GM18907 (cell line): ENCODE data around the gene CIB1.

ENCODE experiments used
- ATAC-seq: cut with Tn5 transposase; IDR thresholded peaks from one replicate; pipeline ENCODE4 v1.9.1; 2021; ENCODE audit warnings: mild to moderate bottlenecking, moderate library complexity; ENCODE audit not compliant: unreplicated experiment

CIB1 gene

DNA sequence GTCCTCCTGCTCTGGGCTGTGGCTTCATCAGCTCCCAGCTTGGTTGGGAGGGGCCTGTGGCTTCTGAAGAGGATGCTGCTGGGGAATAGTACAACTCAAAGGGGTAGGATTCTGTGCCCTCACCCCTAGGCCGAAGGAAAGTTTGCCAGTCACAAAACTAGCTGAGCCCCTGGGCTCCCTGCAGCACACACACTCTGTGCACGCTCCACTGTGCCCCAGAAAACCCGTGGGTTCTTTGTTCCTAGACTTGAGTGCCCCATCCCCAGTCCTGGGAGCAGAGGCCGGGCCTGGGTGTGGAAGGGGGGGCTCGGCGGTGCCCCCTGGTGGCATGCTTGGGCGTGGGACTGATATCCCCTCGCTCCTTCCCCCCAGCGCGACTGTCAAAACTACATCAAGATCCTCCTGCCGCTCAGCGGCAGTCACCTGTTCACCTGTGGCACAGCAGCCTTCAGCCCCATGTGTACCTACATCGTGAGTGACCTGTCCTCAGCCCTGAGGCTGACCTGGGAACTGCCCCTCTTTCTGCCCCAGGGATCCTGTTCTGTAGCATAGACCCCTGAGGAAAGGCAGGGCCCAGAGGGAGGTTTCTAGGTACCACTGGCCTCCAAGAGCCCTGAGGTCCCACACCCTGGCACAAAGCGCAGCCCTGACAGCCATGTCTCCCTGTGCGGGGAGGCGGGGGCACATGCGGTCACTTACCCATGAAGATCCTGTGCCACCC, 14.2 kb downstream of the CIB1 start:
- ATAC-seq: no peak

DNA sequence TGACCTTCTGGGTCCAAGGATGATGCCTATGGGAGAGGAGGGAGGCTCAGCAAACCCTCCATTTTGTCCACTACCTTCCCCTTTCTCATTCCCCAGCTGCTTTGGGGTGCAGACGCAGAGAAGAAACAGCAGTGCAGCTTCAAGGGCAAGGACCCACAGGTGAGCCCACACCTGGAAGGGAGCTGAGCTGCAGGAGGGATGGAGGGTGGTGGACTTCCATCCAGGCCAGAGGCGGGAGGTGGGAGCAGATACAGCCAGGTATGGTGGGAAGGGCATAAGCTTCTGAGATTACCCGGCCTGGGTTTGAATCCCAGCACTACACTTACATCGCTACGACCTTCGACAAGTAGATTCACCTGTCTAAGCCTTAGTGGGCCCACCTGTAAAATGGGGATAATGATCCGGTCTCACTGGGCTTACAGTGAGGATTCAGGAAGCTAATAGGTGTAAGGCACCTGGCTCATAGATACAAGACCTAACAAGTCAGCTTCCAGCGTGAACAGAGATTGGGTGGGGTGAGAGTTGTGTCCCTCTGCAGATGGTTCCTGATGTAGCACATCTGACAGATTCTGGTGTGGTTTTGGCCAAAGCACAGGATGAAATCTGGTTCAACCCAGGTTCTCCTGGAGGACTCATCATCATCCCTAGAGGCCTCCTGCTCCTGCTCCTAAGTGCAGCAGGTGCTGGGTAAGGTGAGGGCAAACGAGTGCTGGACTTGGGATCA, 15.9 kb downstream of the CIB1 start:
- ATAC-seq: no peak

DNA sequence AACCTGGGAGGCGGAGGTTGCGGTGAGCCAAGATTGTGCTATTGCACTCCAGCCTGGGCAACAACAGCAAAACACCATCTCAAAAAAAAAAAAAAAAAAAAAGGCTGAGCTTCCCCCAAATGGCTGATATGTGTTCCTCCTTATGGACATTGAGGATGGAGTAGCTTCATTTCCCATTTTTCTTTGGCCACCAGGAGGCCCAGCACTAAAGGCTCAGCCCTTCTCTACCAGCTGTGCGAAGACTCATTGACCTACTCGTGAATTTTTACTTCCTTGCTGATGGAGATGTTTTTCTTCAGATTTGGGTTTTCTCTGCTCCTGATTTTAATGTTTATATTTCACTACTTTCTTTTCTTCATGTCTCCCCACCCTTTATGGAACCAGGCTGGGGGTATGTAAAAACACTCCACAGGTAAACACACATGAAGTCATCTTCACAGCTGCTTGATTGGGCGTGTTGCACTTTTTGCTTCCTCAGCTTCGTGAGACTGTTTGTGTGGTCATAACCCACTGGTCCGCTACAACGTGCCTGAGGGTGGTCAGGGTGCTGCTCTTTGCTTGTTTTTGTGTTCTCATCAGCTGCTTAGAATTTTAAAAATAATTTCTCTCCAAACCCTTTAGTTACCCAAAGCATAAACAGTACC, 19.1 kb downstream of the CIB1 start:
- ATAC-seq: no peak

DNA sequence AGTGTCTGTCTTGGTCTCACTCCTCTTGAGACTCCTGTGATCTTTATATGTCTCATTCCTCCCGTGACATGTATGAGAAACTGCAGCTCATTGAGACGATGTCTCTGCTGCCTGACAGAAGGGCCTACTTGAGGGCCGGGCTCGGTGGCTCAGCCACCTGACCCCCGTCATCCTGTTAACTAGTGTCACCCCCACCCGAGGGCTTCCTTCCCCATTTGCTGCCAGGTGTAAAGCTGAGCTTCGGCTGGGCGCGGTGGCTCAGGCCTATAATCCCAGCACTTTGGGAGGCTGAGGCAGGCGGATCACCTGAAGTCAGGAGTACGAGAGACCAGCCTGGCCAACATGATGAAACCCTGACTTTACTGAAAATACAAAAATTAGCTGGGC, 19.9 kb downstream of the CIB1 start:
- ATAC-seq: no peak

DNA sequence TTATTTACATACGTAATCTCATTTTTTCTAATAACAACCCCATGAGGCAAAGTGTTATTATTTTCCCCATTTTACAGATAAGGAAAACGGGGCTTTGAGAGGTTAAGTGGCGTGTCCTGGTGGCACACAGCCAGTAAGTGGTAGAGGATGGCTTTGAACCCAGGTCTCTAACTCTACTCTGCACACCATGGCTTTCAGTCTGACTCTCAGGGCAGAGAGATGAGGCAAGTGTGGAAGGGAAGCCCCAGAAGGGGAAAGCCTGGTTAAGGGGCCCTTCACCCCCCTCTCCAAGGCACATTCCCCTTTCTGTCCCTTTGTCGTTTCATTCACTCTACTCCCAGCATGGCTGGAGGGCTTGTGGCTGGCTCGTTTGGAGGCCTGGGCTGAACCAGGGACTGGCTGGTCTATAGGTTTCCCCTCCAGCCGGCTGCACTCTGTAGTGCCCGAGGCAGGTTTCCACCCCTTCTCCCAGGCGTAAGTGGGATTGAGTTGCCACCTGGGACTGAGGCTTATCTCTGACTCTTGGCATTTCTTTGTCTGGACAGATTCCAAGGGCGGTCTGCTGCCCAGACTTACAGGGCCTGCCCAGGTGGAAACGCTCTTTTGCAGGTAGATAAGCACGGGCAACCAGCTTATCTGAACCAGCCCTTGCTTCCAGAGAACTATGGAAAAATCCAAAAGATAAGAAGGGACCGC, 20.5 kb downstream of the CIB1 start:
- ATAC-seq: no peak

DNA sequence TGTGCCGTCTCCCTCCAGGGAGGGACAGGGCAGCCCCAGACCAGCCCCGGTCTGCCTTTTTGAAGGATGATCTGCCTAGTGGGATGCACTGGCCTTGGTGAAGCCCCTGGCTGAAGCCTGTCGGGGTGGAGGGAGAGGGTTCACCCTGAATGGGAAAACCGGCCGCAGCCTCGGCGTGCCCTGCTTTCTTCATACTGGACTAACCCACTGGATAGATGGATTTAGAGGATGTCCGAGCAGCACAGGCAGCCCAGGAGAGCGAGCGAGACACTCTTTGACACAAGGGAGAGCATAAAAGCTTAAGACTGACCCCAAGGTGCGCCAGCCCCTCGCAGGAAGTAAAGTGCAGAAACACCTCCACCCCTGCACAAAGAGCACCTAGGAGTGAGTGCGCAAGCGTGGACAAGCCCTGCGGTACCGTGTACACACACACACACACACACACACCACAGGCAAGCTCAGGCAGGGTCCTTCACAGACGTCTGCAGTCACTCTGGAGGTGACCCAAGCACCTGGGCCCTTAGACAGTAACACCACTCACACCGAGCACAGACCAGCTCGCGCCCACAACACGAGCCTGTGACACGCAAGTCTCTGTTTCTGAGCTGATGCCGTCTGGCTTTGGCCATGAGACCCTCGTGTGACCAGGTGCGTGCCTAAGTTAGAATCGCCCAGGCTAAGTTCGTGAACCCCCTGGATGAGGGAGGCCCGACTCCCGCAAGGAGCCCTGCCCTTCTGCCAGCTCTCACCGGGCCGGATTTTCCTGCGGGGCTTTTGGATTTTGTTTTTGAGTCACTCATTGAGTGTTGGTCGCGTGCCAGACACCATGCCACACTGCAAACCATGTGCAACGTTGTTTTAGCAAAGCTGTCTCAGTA, 21.3 kb downstream of the CIB1 start:
- no peak for ATAC-seq

DNA sequence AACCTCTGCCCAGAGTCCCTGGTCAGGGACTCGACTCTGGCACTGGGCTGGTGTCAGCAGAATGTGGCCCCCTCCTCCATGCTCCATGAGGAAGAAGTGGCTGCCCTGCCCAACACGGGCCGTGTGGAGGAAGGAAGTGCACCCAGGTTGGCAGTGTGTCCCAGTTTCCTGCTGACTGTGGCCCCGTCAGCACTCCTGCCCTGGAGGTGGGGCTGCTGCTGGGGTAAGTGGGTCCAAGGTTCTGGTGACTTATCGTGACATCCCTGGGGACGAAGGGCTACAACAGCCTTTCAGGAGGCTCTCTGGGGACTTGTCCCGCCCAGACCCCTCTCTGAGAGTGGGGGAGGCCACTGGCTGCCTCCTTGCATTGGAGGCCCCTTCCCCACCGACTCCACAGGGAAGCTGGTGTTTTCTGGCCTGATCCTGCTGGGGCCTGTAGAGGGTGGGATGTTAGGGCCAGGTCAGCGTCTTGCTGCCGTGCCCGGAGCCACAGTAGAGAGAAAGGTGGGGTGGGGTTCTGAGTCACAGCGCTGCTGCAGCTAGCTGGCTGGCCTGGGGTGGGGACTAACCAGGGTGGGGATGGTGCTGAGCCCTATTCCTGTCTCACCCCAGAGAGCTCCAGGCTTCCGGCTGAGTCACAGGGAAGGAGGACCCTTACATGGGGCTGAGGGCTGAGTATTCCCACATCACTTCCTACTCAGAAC, 22.1 kb downstream of the CIB1 start:
- ATAC-seq: no peak

DNA sequence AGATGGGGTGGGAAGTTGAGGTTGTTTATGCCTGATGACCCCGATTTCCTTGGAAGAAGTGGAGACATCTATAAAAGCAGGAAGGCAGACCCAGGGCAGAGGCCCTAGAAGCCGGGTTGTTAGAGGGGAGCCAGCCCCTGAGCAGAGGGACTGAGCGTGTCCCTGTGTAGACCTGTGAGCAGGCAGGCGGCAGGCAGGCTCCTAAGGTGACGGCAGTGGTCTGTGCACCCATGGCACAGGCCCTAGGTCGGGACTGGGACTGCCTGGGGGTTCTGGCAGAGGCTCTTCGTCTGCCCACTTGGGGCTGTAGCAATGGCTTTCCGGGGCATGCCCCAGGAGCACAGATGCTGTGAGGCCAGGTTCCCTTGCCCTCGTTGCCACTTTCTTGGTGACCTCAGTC, 22.7 kb downstream of the CIB1 start:
- no peak for ATAC-seq

DNA sequence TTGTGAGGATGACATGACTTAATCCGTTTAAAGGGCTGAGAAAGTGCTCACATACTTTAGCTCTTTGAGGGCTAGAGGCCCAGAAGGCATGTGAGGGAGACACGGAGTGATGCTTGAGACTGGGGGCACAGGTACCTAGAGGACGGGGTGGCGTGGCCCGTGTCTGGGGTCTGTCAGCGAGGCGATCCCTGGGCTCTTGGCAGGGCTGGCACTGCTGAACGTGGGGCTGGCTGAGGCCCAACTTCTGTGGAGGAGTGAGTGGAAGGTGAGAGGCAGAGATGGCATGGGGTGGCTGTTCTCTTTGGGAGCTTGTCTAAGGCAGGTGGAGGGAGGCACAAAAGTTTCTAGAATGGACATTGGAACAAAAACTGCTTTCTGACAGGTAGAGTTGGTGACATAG, 23.1 kb downstream of the CIB1 start:
- no peak for ATAC-seq

DNA sequence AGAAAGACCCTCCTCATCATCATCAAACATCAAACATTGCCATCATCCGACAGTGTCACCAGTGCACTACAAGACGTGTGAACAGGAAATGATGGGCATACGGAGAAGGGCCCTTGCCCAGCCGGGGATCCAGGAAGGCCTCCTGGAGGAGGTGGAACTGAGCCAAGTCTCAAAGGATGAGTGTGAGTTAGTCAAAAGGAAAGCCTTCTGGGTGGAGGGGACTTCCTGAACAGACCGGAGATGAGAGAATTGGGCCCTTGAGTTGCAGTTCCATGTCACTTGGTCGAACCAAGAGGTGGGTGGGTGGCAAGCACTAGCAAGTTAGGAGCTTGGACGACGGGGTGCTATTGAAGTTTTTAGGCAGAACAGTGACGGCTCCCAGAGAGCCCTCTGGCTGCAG, 24.1 kb downstream of the CIB1 start:
- no peak for ATAC-seq

DNA sequence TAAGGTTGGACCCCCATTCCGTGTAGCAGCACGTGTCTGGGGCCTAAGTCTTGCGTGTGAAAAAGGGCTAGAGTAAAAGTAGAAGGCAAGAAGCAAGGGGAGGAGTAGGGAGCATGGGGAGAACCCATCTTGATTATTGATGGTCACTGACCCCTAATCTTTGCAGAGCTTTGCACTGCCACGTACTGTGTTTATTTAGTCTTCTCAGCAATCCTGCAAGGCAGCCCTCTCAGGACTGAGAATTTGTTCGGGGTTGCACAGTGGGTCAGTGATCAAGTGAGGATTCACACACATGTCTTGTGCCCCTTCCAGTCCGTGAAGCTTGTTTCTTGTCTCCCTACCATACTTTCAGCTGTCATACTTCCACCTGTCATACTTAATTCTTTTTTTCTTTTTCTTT, 25.4 kb downstream of the CIB1 start:
- no peak for ATAC-seq

DNA sequence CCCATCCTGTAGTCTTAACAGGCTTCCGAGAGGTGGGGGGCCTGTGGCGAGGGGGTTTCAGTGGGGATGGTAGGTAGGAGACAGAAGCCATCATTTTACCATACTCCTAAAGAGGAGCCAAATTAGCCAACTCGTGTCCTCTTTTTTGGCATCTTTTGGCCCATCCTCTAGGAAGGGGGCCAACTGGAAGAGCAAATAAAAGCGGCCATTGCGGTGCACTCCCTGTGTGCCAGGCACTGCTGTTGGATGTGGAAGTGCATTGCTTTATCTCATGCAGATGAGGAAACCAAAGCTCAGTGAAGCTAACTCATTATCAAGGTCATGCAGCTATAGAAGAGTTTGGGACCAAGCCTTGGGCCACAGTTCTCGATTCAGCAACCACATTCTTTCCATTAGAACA, 26.5 kb downstream of the CIB1 start:
- no peak for ATAC-seq

DNA sequence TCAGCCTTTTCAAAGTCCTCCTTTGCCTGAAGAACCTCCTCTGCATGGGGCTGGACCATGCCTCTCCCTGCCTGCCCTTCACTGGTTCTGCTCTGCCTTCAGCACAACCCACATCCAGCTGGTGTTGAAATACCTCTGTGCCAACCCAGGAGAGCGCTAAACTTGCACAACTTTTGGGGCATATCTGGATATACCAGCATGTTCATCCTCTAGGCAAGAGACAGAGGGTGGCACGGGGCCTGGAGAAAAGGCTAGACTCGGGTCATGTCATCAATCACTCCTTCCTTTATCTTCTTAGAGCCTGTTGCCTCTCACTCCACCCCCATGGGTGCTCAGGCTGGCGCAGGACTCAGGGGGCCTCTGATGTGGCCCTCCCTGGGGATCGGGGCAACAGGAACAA, 27.9 kb downstream of the CIB1 start:
- ATAC-seq: no peak

DNA sequence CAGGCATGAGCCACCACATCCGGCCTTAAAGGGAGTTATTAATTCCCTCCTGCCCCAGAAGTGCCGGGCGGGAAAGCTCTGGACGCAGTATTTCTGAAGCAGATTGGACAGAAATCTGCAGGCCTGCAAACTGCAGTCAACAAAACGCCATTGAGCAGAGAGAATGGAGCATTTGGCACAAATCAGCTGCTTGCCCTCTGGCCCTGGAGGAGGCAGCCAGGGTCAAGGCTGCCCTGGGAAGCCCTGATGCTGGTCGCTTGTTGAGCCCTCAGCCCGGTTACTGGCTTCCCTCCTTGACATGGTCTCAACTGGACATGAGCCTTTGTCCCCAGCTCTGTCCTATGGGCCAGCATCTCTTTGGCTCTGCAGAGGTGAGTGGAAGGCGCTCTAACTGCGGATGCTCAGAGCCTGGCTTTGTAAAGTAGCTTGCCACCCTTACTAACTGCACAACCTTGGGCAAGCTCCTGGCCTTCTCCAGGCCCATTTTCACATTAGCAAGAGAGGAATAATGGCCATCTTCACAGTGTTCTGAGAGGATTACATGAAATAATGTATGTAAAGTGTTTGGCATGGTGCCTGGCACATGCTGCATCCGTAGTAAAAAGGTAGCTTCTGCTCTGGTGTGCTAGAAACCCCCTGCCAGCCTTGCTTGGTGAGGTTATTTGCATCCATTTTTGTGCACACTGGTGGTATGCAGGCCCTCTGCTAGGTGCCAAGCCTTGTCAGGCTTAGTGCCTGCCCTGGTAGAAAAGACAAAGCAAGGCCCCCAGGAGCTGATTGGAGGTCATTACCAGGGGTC, 28.5 kb downstream of the CIB1 start:
- no peak for ATAC-seq

DNA sequence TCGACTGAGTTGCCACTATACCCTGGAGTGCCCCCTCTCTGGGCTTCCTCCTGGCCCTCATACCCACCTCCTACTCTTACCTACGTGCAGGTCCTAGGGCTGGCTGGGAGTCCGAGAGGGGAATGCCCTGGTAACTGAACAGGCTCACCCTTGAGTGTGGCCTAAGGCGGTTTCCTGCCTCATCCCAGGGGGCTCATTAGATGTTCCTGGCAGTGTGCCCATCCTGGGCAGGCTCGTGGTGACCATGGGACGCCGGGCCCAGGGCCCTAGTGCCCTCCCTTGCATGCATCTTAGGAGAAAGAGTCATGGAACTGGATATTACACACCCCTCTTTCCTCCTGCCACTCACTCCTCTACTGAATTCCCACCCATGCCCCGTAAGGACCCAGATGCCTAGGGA, 29.8 kb downstream of the CIB1 start:
- no peak for ATAC-seq

DNA sequence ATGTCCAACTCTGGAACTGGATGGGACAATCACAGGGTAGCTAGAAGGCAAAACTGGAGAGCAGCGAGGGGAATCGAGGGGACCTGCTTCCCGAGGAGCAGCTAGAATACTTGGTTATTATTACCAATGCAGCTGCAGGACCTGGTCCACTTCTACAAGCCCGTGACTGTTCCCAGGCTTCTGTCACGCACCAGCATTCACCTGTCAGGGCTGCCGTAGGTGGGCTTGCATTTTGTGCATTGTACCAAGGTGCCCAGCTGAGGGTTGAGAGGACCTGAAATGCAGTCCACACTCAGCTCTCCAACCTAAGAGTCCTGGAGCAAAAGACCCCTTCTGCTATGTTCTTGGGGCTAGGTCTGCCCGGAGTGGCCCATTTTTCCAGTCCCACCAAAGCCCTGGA, 30.3 kb downstream of the CIB1 start:
- no peak for ATAC-seq

DNA sequence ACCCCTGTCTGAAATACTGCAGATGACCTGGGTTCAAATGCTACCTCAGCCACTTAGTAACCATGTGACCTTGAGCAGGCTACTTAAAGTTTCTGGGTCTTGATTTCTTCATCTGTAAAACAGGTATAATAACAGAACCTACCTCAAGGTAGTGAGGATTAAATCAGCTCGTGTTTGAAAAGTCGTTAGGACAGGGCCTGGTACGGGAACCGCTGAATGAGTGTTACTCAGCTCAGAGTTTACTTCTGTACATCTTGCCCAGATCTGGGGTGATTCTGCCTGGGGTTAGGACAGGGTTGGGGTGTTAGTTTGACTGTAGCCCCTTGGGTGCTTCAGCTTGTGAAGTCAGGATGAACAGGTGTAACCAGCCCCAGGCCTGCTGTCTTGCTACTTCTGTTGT, 30.8 kb downstream of the CIB1 start:
- ATAC-seq: no peak

DNA sequence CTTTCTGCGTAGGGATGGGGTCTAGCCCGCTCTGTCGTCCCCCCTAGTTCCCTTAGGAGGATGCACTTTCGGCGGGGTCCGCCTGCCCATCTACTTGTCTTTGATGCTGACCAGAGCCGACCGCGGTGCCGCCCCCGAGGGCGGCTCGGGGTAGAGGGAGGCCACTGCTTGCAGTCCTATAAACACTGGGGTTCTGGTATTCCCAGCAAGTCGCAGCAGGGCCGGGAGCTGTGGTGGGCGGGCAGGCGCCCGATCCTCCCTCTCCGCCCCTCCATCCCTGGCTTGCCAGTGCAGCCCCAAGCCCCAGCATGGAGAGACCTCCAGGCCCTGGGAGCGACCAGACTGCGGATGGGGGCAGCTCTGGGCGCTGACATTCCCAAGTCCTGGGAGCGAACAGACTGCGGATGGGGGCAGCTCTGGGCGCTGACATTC, 31.8 kb downstream of the CIB1 start:
- no peak for ATAC-seq
